Endodermal cell (in vitro differentiated cells): ENCODE data around the gene WT1. TPM values are rescaled to one million over a fixed set of nuclear protein-coding genes. Genes with fewer than 3 reads are reported as not detected.
A peak's percentile ranks its signal among the peaks of the same experiment; 100 is the strongest.

ENCODE experiments used
- DNase-seq: peaks from one replicate; pipeline ENCODE4 v3.0.0-alpha.2; 2017
- H3K27ac ChIP-seq: 2 replicates; pipeline ENCODE4 v1.5.1; 2013; ENCODE audit warnings: mild to moderate bottlenecking, low read depth, low read length, moderate library complexity
- H3K27me3 ChIP-seq: 2 replicates; pipeline ENCODE4 v1.6.1; 2013; ENCODE audit warnings: mild to moderate bottlenecking, low read length, moderate library complexity; ENCODE audit not compliant: insufficient read depth, control insufficient read depth, poor library complexity, severe bottlenecking
- H3K36me3 ChIP-seq: 2 replicates; pipeline ENCODE4 v1.7.0; 2013; ENCODE audit warnings: mild to moderate bottlenecking, low read length, moderate library complexity; ENCODE audit not compliant: control insufficient read depth, insufficient read depth
- H3K4me1 ChIP-seq: one replicate; pipeline ENCODE4 v1.7.0; 2013; ENCODE audit warnings: low read length; ENCODE audit not compliant: control insufficient read depth, insufficient read depth
- H3K4me3 ChIP-seq: 2 replicates; pipeline ENCODE4 v1.5.1; 2013; ENCODE audit warnings: mild to moderate bottlenecking, low read length, moderate library complexity
- H3K9ac ChIP-seq: 2 replicates; pipeline ENCODE4 v1.6.1; 2013; ENCODE audit warnings: mild to moderate bottlenecking, low read length, moderate library complexity; ENCODE audit not compliant: poor library complexity, severe bottlenecking; ENCODE audit errors: extremely low read depth
- H3K9me3 ChIP-seq: 2 replicates; pipeline ENCODE4 v1.6.1; 2013; ENCODE audit warnings: mild to moderate bottlenecking, low read length, moderate library complexity; ENCODE audit not compliant: control insufficient read depth
- H3K27ac Mint-ChIP-seq: 2 replicates; pipeline ENCODE4 v1.8.0; 2020; ENCODE audit warnings: mixed read lengths
- H3K27me3 Mint-ChIP-seq: 2 replicates; pipeline ENCODE4 v1.8.0; 2021; ENCODE audit warnings: mild to moderate bottlenecking, mixed read lengths; ENCODE audit not compliant: insufficient read depth
- H3K36me3 Mint-ChIP-seq: 2 replicates; pipeline ENCODE4 v1.8.0; 2020; ENCODE audit warnings: low read depth, mixed read lengths
- H3K4me1 Mint-ChIP-seq: 2 replicates; pipeline ENCODE4 v1.8.0; 2020; ENCODE audit warnings: mixed read lengths
- H3K4me3 Mint-ChIP-seq: 2 replicates; pipeline ENCODE4 v1.8.0; 2020; ENCODE audit warnings: mild to moderate bottlenecking, moderate library complexity, mixed read lengths
- H3K9me3 Mint-ChIP-seq: 2 replicates; pipeline ENCODE4 v1.8.0; 2020; ENCODE audit warnings: mild to moderate bottlenecking, mixed read lengths
- WGBS, 2 experiments: methylation state at CpG; one replicate each; pipeline versions ENCODE4 v1.1.5 to v1.1.7; 2013; ENCODE audit warnings: missing lambda C conversion rate in 2 of 2, mixed read lengths in 1 of 2; ENCODE audit not compliant: insufficient coverage in 1 of 2, insufficient read length in 1 of 2; 5-methylcytosine and 5-hydroxymethylcytosine counted together
- total RNA-seq, 2 donors: library from RNA; stranded (reverse); fragmentation: NEBNext Ultra II Directional in 1 of 2; extraction: Animal tissue kit (Norgen Biotek cat#: 25700) in 1 of 2; gene quantifications; 2 replicates in 1 of 2; 3 replicates in 1 of 2; pipeline ENCODE4 v1.2.1, GENCODE V29; 2021
- TF ChIP-seq, protein P1 (sequence below): fragments of 200-600 bp; sonication (generic); conservative IDR thresholded peaks from 2 replicates; pipeline ENCODE4 v1.5.0; 2021; ENCODE audit warnings: antibody characterized with exemption, mild to moderate bottlenecking

WT1 gene
- total RNA-seq, 2 donors from 2014 or later: 0.51 TPM; not detected in 1

- TF ChIP-seq, protein P1, sequence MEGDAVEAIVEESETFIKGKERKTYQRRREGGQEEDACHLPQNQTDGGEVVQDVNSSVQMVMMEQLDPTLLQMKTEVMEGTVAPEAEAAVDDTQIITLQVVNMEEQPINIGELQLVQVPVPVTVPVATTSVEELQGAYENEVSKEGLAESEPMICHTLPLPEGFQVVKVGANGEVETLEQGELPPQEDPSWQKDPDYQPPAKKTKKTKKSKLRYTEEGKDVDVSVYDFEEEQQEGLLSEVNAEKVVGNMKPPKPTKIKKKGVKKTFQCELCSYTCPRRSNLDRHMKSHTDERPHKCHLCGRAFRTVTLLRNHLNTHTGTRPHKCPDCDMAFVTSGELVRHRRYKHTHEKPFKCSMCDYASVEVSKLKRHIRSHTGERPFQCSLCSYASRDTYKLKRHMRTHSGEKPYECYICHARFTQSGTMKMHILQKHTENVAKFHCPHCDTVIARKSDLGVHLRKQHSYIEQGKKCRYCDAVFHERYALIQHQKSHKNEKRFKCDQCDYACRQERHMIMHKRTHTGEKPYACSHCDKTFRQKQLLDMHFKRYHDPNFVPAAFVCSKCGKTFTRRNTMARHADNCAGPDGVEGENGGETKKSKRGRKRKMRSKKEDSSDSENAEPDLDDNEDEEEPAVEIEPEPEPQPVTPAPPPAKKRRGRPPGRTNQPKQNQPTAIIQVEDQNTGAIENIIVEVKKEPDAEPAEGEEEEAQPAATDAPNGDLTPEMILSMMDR: no peak
- H3K4me1 Mint-ChIP-seq: peaks cover 43% of the 10 kb centered on the region
- no peak overlapping the region for H3K27ac Mint-ChIP-seq
- no peaks in the 10 kb centered on the region for H3K36me3 Mint-ChIP-seq
- H3K9me3 Mint-ChIP-seq: no peaks in the 10 kb centered on the region
- 6 to 7% methylated on average over 10 to 47 of the region's 47 CpGs for WGBS, 2 experiments
- no peak overlapping the region for H3K9ac ChIP-seq
- peaks cover 6% of the 10 kb centered on the region for H3K4me1 ChIP-seq
- H3K4me3 ChIP-seq: peak overlapping the region; percentile 68
- H3K9me3 ChIP-seq: peaks cover 7% of the 10 kb centered on the region
- no peak overlapping the region for H3K27ac ChIP-seq
- peaks cover 83% of the 10 kb centered on the region for H3K27me3 ChIP-seq
- H3K4me3 Mint-ChIP-seq: peak overlapping the region; percentile 54
- peaks cover 85% of the 10 kb centered on the region for H3K27me3 Mint-ChIP-seq
- H3K36me3 ChIP-seq: no peaks in the 10 kb centered on the region
- DNase-seq: peak; percentile 75
Observed at GRCh38 chr11:32438866-32439489, 3.6 kb upstream of the WT1 start.

DNA sequence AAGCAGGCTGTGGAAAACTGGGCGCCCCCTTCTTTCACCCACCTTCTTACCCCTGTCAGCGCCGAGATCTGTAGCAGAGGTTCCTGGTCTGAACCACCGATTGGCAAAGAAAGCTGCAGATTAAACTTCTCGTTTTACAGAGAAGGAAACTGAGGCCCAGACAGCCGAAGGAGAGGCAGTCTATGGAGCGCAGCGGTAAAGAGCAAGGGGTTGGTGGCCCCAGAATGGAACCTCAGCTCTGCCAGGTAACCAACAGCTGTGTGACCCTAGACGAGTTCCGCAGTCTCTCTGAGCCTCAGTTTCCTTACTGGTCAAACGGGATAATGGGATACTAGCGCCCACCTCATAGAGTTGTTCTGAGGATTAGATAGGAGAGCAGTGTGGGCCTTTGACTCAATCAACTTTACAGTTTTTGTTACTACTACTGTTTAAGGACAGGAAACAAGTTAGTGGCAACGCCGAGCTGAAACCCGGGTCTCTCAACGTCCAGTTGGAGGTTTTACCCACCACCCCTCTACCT, 3.1 kb upstream of the WT1 start:
- DNase-seq: peak; percentile 52
- Histone ChIP-seq H3K9me3 (peaks cover 7% of the 10 kb centered on the region), H3K9ac (no peak overlapping the region), H3K27me3 (peaks cover 88% of the 10 kb centered on the region), H3K27ac (no peak overlapping the region), H3K4me3 (peak overlapping the region; percentile 68), H3K36me3 (no peaks in the 10 kb centered on the region), H3K4me1 (peaks cover 6% of the 10 kb centered on the region)
- H3K27me3 Mint-ChIP-seq: peaks cover 89% of the 10 kb centered on the region
- H3K27ac Mint-ChIP-seq: no peak overlapping the region
- TF ChIP-seq, protein P1: no peak
- H3K9me3 Mint-ChIP-seq: no peaks in the 10 kb centered on the region
- H3K36me3 Mint-ChIP-seq: no peaks in the 10 kb centered on the region
- H3K4me1 Mint-ChIP-seq: peaks cover 48% of the 10 kb centered on the region
- H3K4me3 Mint-ChIP-seq: peak overlapping the region; percentile 54
- WGBS, 2 experiments: 9 to 15% methylated on average over 16 of the region's 16 CpGs

GRCh38 chr11:32437495-32438345, 2.4 kb upstream of the WT1 start:
- no peak overlapping the region for H3K9ac ChIP-seq
- Mint-ChIP-seq H3K27ac (no peak overlapping the region), H3K27me3 (peaks cover 90% of the 10 kb centered on the region), H3K4me3 (peak overlapping the region; percentile 54), H3K4me1 (peaks cover 48% of the 10 kb centered on the region), H3K36me3 (no peaks in the 10 kb centered on the region), H3K9me3 (no peaks in the 10 kb centered on the region)
- H3K4me1 ChIP-seq: peaks cover 6% of the 10 kb centered on the region
- TF ChIP-seq, protein P1: no peak
- no peak overlapping the region for H3K27ac ChIP-seq
- no peaks in the 10 kb centered on the region for H3K36me3 ChIP-seq
- peak overlapping the region; percentile 68 for H3K4me3 ChIP-seq
- peaks cover 7% of the 10 kb centered on the region for H3K9me3 ChIP-seq
- 2 to 5% methylated on average over 22 to 41 of the region's 42 CpGs for WGBS, 2 experiments
- DNase-seq: peak; percentile 84
- H3K27me3 ChIP-seq: peaks cover 92% of the 10 kb centered on the region
